Endothelial cell of umbilical vein (primary cell): ENCODE results near the gene APEH. TPM values are rescaled to one million over a fixed set of nuclear protein-coding genes. Genes with fewer than 3 reads are reported as not detected.

Source experiments
- BruUV-seq: library from RNA; stranded (reverse); fragments of 400-500 nt; replicated peaks from 2 replicates; lab custom pipeline; 2021; lab: Mats Ljungman, UMichigan
- CTCF ChIA-PET: fragments of 300-600, 350-600 bp; sonication (Branson Sonifier 250); formaldehyde crosslinking; loops from one replicate; lab custom pipeline; 2021; ENCODE audit warnings: antibody characterized with exemption, inconsistent platforms; lab: Charles Lee
- POLR2A ChIA-PET: fragments of 300-600, 350-600 bp; sonication (Branson Sonifier 250); formaldehyde crosslinking; loops from one replicate; lab custom pipeline; 2021; ENCODE audit warnings: antibody characterized with exemption, inconsistent platforms; lab: Charles Lee
- DNase-seq: peaks from one replicate; pipeline ENCODE4 v3.0.0-alpha.2; 2011; ENCODE audit warnings: low read depth, low spot score
- FAIRE-seq: peaks from 2 replicates; lab custom pipeline; 2011; peaks lifted over from hg19 to GRCh38; lab: Jason Lieb, UNC
- H2AFZ ChIP-seq: 2 replicates; pipeline ENCODE4 v1.6.0; 2012; ENCODE audit warnings: low read depth, low read length, control low read depth, inconsistent platforms
- H3K27ac ChIP-seq: 2 replicates; pipeline ENCODE4 v1.5.1; 2011; ENCODE audit warnings: low read depth, mild to moderate bottlenecking, control low read depth, low read length, moderate library complexity; ENCODE audit not compliant: insufficient read depth
- H3K27me3 ChIP-seq, 2 experiments: 2 replicates each; pipeline versions ENCODE4 v1.6.0 to v1.6.1; 2011; ENCODE audit warnings: low read length in 2 of 2, mixed read lengths in 1 of 2; ENCODE audit not compliant: control insufficient read depth in 2 of 2, insufficient read depth in 2 of 2
- H3K36me3 ChIP-seq, 2 experiments: 2 replicates in 1 of 2; 3 replicates in 1 of 2; pipeline ENCODE4 v1.5.1; 2011; ENCODE audit warnings: low read length in 2 of 2, mild to moderate bottlenecking in 1 of 2, moderate library complexity in 1 of 2; ENCODE audit not compliant: control insufficient read depth in 2 of 2, insufficient read depth in 2 of 2; ENCODE audit errors: extremely low read depth in 1 of 2
- H3K4me1 ChIP-seq: 3 replicates; pipeline ENCODE4 v1.5.1; 2011; ENCODE audit warnings: mild to moderate bottlenecking, low read length; ENCODE audit not compliant: control insufficient read depth, insufficient read depth; ENCODE audit errors: extremely low read depth
- H3K4me2 ChIP-seq: 2 replicates; pipeline ENCODE4 v1.6.1; 2011; ENCODE audit warnings: low read length, control low read depth, mixed read lengths; ENCODE audit not compliant: insufficient read depth
- H3K4me3 ChIP-seq, 3 experiments: fragments of 200-600 bp in 1 of 3; sonication (generic), shearing (Covaris generic) in 1 of 3; replicated peaks in 1 of 3; 2 replicates each; pipeline ENCODE4 v1.5.1; 2011 to 2016; ENCODE audit warnings: control low read depth in 3 of 3, low read length in 3 of 3, mild to moderate bottlenecking in 2 of 3, inconsistent platforms in 1 of 3, low read depth in 1 of 3, moderate library complexity in 1 of 3; ENCODE audit not compliant: insufficient read depth in 1 of 3
- H3K79me2 ChIP-seq: 2 replicates; pipeline ENCODE4 v1.6.0; 2012; ENCODE audit warnings: low read length, inconsistent platforms; ENCODE audit not compliant: control insufficient read depth, insufficient read depth
- H3K9ac ChIP-seq: replicated peaks from 2 replicates; pipeline ENCODE3; 2011; ENCODE audit warnings: low read length, control low read depth; ENCODE audit not compliant: insufficient read depth; ENCODE audit errors: extremely low read depth
- H3K9me1 ChIP-seq: replicated peaks from 3 replicates; pipeline ENCODE4 v1.6.0; 2011; ENCODE audit warnings: mild to moderate bottlenecking, low read length; ENCODE audit not compliant: control insufficient read depth, insufficient read depth; ENCODE audit errors: extremely low read depth
- H3K9me3 ChIP-seq: replicated peaks from 2 replicates; pipeline ENCODE4 v1.5.1; 2012; ENCODE audit warnings: low read length, inconsistent platforms; ENCODE audit not compliant: control insufficient read depth, insufficient read depth
- H4K20me1 ChIP-seq: replicated peaks from 2 replicates; pipeline ENCODE3; 2011; ENCODE audit warnings: mild to moderate bottlenecking, low read length; ENCODE audit not compliant: control insufficient read depth, insufficient read depth; ENCODE audit errors: extremely low read depth
- CTCF ChIP-seq, 2 donors: IDR thresholded peaks; 1 replicate in 1 of 2; 2 replicates in 1 of 2; pipeline ENCODE4 v1.5.1; 2011; ENCODE audit warnings: low read length in 2 of 2, mild to moderate bottlenecking in 2 of 2, moderate library complexity in 2 of 2, control low read depth in 1 of 2, inconsistent platforms in 1 of 2, low read depth in 1 of 2; ENCODE audit not compliant: insufficient read depth in 1 of 2; ENCODE audit errors: extremely low read depth in 1 of 2
- EZH2 ChIP-seq: IDR thresholded peaks from 2 replicates; pipeline ENCODE4 v1.6.1; 2012; ENCODE audit warnings: borderline replicate concordance, low read depth, mild to moderate bottlenecking, moderate library complexity, low read length, inconsistent platforms; ENCODE audit not compliant: severe bottlenecking
- FOS ChIP-seq: IDR thresholded peaks from 2 replicates; pipeline ENCODE4 v1.6.1; 2011; ENCODE audit warnings: mild to moderate bottlenecking, low read length, moderate library complexity, borderline replicate concordance; ENCODE audit not compliant: insufficient read depth
- GATA2 ChIP-seq: IDR thresholded peaks from 2 replicates; pipeline ENCODE4 v1.7.0; 2011; ENCODE audit warnings: low read depth, mild to moderate bottlenecking, moderate library complexity, mixed read lengths, low read length; ENCODE audit not compliant: insufficient read length, insufficient read depth
- JUN ChIP-seq: IDR thresholded peaks from 2 replicates; pipeline ENCODE4 v1.6.1; 2011; ENCODE audit warnings: borderline replicate concordance, low read depth; ENCODE audit not compliant: insufficient read length, insufficient read depth
- MAX ChIP-seq: IDR thresholded peaks from 2 replicates; pipeline ENCODE4 v1.6.1; 2011; ENCODE audit not compliant: insufficient read depth, insufficient read length
- MYC ChIP-seq: IDR thresholded peaks from one replicate; pipeline ENCODE4 v1.6.1; 2011; ENCODE audit warnings: mild to moderate bottlenecking, low read depth, low read length
- POLR2A ChIP-seq: IDR thresholded peaks from 2 replicates; pipeline ENCODE4 v1.6.1; 2012; ENCODE audit warnings: low read depth, mild to moderate bottlenecking, control low read depth, low read length
- POLR2AphosphoS5 ChIP-seq: IDR thresholded peaks from 2 replicates; pipeline ENCODE4 v1.6.1; 2012; ENCODE audit warnings: low read depth, mild to moderate bottlenecking, control low read depth, low read length, moderate library complexity; ENCODE audit not compliant: insufficient read depth
- dilution Hi-C: fragments of 300-500 bp; cut with MboI; formaldehyde crosslinking; loops from one replicate; pipeline ENCODE4 v1.15.0; 2019; ENCODE audit warnings: low sequenced_read_pairs; ENCODE audit not compliant: extremely low pct_ligation_motif_present
- intact Hi-C: fragments of 100-400 bp; cut with micrococcal nuclease; formaldehyde crosslinking; loops from one replicate; pipeline ENCODE4 v1.10.0; 2022
- polyA plus RNA-seq, 4 experiments: library from polyadenylated mRNA; depleted of rRNA in 3 of 4; stranded (reverse) in 3 of 4; unstranded in 1 of 4; fragments of >200 nt; gene quantifications; 2 replicates each; pipeline versions ENCODE4 v1.2.1 to v1.2.3, GENCODE V29; 2011 to 2012; ENCODE audit warnings: missing spikeins in 1 of 4
- total RNA-seq: library from RNA; stranded (reverse); gene quantifications from 2 replicates; pipeline ENCODE4 v1.2.3, GENCODE V29; 2021

Gene APEH
- total and polyA plus RNA-seq, 2 donors (not counting 3 experiments of a cell fraction or from before 2014, with no cell fraction given) = 68.2 to 74.3 TPM

- BruUV-seq = no TSS peak
- intact Hi-C loops = no loop called here
- no peak overlapping the region for H3K27ac ChIP-seq
- H3K4me1 ChIP-seq = peaks cover 7% of the 10 kb centered on the region
- no peak overlapping the region for H3K9ac ChIP-seq
- dilution Hi-C loops = no loop called here
- TF ChIP-seq FOS = no peak
- TF ChIP-seq GATA2 = no peak
- TF ChIP-seq CTCF (IDR thresholded peaks at IDR 0.05; ENCODE audit: extremely low read depth in 1 of 2, insufficient read depth in 1 of 2, low read depth in 1 of 2, low read length in 2 of 2) = no peak
- TF ChIP-seq POLR2A = no peak
- TF ChIP-seq EZH2 = no peak
- TF ChIP-seq MAX = no peak
- TF ChIP-seq MYC = no peak
- TF ChIP-seq POLR2AphosphoS5 = no peak
- no peak for TF ChIP-seq JUN
- H3K36me3 ChIP-seq = peaks cover 0 to 4% of the 10 kb centered on the region in 2 experiments
- no peaks in the 10 kb centered on the region for H4K20me1 ChIP-seq
- H3K9me3 ChIP-seq = no peaks in the 10 kb centered on the region
- no peaks in the 10 kb centered on the region for H3K9me1 ChIP-seq
- CTCF ChIA-PET = interaction anchor here (1.6 to 2.3 kb wide), 2 partner anchors 13 to 176 kb away, joined by 4 to 7 read pairs; no protein-coding TSS in a partner anchor
- no peak overlapping the region for H3K4me3 ChIP-seq
- POLR2A ChIA-PET = no interaction called here
- no peaks in the 10 kb centered on the region for H3K27me3 ChIP-seq
- H2AFZ ChIP-seq = no peak overlapping the region
- DNase-seq (no peak), FAIRE-seq (no peak)
- H3K79me2 ChIP-seq = no peaks in the 10 kb centered on the region
- no peak overlapping the region for H3K4me2 ChIP-seq
These were observed 41.5 kb downstream of the APEH start for GRCh38 chr3:49715611-49716121.
